ENCODE results near the gene BCL2L11.

DNA sequence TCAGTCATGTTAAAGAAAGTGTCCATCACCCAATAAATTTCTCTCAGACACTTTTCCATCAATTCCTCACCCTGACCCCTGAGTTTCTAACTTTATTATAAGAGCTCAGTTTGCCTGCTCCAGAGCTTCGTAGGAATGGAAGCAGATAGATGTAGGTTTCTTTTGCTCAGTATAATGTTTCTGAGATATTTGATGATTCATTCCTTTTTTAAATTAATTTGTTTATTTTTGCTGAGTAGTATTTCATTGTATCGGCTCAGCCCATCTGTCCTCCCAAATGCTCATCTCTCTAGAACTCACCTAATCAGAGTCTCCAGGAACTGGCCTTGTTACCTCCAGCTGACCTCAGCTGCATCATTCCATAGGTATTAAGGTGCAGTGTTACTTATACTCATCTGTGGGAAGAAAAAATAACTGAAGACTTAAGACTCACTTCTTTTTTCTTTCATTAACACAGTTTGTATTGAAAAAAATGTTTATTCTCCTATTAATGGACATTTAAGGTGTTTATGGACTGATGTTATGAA, 11.9 kb upstream of the BCL2L11 start:
- TF ChIP-seq, protein P1, sequence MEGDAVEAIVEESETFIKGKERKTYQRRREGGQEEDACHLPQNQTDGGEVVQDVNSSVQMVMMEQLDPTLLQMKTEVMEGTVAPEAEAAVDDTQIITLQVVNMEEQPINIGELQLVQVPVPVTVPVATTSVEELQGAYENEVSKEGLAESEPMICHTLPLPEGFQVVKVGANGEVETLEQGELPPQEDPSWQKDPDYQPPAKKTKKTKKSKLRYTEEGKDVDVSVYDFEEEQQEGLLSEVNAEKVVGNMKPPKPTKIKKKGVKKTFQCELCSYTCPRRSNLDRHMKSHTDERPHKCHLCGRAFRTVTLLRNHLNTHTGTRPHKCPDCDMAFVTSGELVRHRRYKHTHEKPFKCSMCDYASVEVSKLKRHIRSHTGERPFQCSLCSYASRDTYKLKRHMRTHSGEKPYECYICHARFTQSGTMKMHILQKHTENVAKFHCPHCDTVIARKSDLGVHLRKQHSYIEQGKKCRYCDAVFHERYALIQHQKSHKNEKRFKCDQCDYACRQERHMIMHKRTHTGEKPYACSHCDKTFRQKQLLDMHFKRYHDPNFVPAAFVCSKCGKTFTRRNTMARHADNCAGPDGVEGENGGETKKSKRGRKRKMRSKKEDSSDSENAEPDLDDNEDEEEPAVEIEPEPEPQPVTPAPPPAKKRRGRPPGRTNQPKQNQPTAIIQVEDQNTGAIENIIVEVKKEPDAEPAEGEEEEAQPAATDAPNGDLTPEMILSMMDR (IDR thresholded peaks at IDR 0.05; ENCODE audit: low read depth, low read length), result no peak
- no peak for TF ChIP-seq EZH2phosphoT487 (IDR thresholded peaks at IDR 0.05; ENCODE audit: low read depth)
